Uterus (tissue), 4 donors: ENCODE data around the gene PHF2. TPM values are rescaled to one million over a fixed set of nuclear protein-coding genes. Genes with fewer than 3 reads are reported as not detected.
"Not testable (repeated sequence)": the region's sequence is repeated elsewhere in the genome, so short reads cannot be mapped to it uniquely, and the experiment has no call there.

ENCODE experiments used
- DNase-seq, 2 donors: peaks; one replicate each; pipeline ENCODE4 v3.0.0-alpha.2; 2019 to 2020
- H3K27ac ChIP-seq, 2 donors: fragments of 200-600 bp; sonication (generic); 1 replicate in 1 of 2; 2 replicates in 1 of 2; pipeline ENCODE4 v1.5.1; 2016 to 2018
- H3K27me3 ChIP-seq, 2 donors: fragments of 200-600 bp; sonication (generic); one replicate each; pipeline ENCODE4 v1.5.1; 2018 to 2019; ENCODE audit warnings: control low read depth in 1 of 2
- H3K36me3 ChIP-seq, 2 donors: fragments of 200-600 bp; sonication (generic); one replicate each; pipeline ENCODE4 v1.5.1; 2019; ENCODE audit warnings: control low read depth in 1 of 2
- H3K4me1 ChIP-seq, 2 donors: fragments of 200-600 bp; sonication (generic); one replicate each; pipeline ENCODE4 v1.5.1; 2018 to 2019; ENCODE audit warnings: control low read depth in 1 of 2
- H3K4me3 ChIP-seq, 2 donors: fragments of 200-600 bp; sonication (generic); 1 replicate in 1 of 2; 2 replicates in 1 of 2; pipeline ENCODE4 v1.5.1; 2018 to 2019; ENCODE audit warnings: mild to moderate bottlenecking in 1 of 2
- H3K9me3 ChIP-seq, 2 donors: fragments of 200-600 bp; sonication (generic); one replicate each; pipeline ENCODE4 v1.5.1; 2019; ENCODE audit warnings: control low read depth in 1 of 2
- POLR2A ChIP-seq, 2 donors: fragments of 450-650 bp; IDR thresholded peaks; one replicate each; pipeline ENCODE4 v1.6.1; 2016; ENCODE audit warnings: antibody characterized with exemption in 2 of 2, mild to moderate bottlenecking in 1 of 2, moderate library complexity in 1 of 2
- intact Hi-C: fragments of 100-400 bp; cut with DNase I; formaldehyde crosslinking; loops from one replicate; pipeline ENCODE4 v1.15.1; 2023; ENCODE audit warnings: low total_unique reads
- total RNA-seq, 4 donors: library from RNA; depleted of rRNA in 3 of 4; stranded (reverse); fragments of >200 nt in 3 of 4; gene quantifications; one replicate each; pipeline versions ENCODE4 v1.1.0 to v1.2.4, GENCODE V29; 2014 to 2023
- TF ChIP-seq, protein P1 (sequence below), 4 experiments: fragments of 200-600 bp in 2 of 4; fragments of 450-650 bp in 2 of 4; sonication (generic) in 2 of 4; IDR thresholded peaks; one replicate each; pipeline ENCODE4 v1.5.1; 2016 to 2019; ENCODE audit warnings: antibody characterized with exemption in 4 of 4, mild to moderate bottlenecking in 2 of 4, moderate library complexity in 1 of 4
- donor health status: DM: yes; HTN: yes; CAD: no.

The PHF2 gene
- total RNA-seq, 4 donors from 2014 or later: 7.7 to 54.5 (median 25.0) TPM

DNA sequence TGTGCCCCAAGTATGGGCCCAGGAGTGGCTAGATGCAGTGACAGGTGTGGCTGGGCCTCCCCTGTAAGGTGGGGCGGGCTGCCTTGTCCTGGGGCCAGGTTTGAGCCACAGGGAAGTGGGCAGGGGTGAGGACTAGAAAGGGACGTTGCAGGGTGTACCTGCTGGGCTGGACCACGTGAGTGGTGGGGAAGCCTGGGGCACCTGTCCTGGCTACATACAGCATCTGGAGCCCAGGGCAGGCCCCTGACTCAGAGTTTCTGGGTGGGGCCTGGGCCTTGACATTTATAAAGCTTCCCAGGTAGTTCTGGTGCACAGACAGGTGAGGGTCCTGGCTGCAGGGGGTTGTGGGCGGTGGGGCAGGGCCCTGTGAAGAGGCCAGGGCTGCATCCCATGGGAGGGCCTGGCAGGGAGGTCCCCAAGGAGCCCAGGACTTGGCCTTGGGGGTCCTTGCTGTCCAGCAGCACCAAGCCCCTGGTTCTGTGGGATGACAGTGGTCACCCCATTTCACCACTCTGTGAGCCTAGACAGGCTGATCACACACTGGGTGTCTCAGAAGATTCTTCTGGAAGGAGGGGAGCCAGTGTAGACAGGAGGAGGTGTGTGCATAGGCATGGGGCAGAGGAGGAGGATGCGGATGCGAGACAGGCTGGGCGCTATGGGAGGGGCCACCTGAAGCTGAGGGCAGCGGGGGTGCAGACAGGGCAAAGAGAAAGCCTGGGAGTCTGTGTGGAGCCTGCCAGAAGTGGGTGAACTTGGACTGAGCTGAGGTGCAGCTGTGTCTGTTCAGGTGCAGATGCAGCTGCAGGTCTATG lies 94.0 kb downstream of the PHF2 start:
- intact Hi-C loops: no loop called here
- Histone ChIP-seq H3K27ac (no peak overlapping the region), H3K27me3 (no peaks in the 10 kb centered on the region), H3K9me3 (no peaks in the 10 kb centered on the region), H3K36me3 (no peaks in the 10 kb centered on the region), H3K4me3 (no peak overlapping the region), H3K4me1 (no peaks in the 10 kb centered on the region)
- TF ChIP-seq, protein P1, sequence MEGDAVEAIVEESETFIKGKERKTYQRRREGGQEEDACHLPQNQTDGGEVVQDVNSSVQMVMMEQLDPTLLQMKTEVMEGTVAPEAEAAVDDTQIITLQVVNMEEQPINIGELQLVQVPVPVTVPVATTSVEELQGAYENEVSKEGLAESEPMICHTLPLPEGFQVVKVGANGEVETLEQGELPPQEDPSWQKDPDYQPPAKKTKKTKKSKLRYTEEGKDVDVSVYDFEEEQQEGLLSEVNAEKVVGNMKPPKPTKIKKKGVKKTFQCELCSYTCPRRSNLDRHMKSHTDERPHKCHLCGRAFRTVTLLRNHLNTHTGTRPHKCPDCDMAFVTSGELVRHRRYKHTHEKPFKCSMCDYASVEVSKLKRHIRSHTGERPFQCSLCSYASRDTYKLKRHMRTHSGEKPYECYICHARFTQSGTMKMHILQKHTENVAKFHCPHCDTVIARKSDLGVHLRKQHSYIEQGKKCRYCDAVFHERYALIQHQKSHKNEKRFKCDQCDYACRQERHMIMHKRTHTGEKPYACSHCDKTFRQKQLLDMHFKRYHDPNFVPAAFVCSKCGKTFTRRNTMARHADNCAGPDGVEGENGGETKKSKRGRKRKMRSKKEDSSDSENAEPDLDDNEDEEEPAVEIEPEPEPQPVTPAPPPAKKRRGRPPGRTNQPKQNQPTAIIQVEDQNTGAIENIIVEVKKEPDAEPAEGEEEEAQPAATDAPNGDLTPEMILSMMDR (IDR thresholded peaks at IDR 0.05): no peak
- TF ChIP-seq POLR2A (IDR thresholded peaks at IDR 0.05): no peak
- peak; percentile 9 for DNase-seq

DNA sequence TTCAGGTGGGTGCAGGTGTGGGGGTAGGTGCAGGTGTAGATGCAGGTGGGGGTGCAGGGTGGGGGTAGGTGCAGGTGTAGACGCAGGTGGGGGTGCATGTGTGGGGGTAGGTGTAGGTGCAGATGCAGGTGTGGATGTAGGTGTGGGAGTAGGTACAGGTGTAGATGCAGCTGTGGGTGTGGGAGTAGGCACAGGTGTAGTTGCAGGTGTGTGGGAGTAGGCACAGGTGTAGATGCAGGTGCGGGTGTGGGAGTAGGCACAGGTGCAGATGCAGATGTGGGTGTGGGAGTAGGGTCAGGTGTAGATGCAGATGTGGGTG lies 94.6 kb downstream of the PHF2 start:
- intact Hi-C loops: no loop called here
- TF ChIP-seq, protein P1 (IDR thresholded peaks at IDR 0.05): no peak
- no peak for TF ChIP-seq POLR2A (IDR thresholded peaks at IDR 0.05)
- H3K27me3 ChIP-seq: no peaks in the 10 kb centered on the region
- H3K36me3 ChIP-seq: no peaks in the 10 kb centered on the region
- no peak overlapping the region for H3K4me3 ChIP-seq
- no peaks in the 10 kb centered on the region for H3K9me3 ChIP-seq
- no peak for DNase-seq
- H3K4me1 ChIP-seq: no peaks in the 10 kb centered on the region
- no peak overlapping the region for H3K27ac ChIP-seq

DNA sequence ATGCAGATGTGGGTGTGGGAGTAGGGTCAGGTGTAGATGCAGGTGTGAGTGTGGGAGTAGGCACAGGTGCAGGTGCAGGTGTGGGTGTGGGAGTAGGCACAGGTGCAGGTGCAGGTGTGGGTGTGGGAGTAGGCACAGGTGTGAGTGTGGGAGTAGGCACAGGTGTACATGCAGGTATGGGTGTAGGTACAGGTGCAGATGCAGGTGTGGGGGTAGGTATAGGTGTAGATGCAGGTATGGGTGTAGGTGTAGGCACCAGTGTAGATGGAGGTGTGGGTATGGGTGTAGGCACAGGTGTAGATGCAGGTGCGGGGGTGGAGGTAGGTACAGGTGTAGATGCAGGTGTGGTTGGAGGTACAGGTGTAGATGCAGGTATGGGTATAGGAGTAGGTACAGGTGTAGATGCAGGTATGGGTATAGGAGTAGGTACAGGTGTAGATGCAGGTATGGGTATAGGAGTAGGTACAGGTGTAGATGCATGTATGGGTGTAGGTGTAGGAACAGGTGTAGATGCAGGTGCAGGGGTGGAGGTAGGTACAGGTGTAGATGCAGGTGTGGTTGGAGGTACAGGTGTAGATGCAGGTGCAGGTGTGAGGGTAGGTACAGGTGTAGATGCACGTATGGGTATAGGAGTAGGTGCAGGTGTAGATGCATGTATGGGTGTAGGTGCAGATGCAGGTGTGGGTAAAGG lies 96.1 kb downstream of the PHF2 start:
- H3K27me3 ChIP-seq, H3K4me3 ChIP-seq, H3K36me3 ChIP-seq, H3K9me3 ChIP-seq, H3K4me1 ChIP-seq, H3K27ac ChIP-seq, intact Hi-C loops: not testable (repeated sequence)
- peak; percentile 4 to 10 for DNase-seq

DNA sequence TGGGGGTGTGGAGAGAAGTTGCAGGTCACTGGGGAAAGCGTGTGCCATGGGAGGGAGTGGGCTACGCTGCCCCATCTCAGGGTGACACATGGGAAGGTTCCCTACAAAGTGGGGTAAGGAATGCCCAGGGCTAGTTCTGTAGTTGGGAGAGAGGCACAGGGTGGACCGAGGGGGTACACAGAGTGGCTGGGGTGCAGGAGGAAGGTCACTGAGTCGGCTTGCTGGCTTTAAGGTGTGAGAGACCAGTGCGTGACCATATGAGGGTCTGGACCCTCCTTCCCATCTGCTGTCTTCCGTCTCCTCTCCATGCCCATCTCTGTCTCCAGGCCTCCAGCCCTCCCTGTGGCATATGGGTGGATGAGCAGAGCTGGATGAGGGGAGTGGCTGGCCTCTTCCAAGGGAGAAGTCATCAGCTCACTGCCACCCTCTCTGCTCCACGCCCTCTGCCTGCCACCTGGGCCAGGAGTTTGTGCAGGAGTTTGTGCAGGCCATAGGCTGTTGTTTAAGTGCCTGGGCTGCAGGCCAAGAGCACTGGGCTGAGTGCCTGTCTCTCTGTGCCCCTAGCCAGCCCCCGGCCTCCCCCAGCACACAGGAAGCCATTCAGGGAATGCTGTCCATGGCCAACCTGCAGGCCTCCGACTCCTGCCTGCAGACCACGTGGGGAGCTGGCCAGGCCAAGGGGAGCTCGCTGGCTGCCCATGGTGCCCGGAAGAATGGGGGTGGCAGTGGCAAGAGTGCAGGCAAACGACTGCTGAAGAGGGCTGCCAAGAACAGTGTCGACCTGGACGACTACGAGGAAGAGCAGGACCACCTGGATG lies 96.8 kb downstream of the PHF2 start:
- intact Hi-C loops: no loop called here
- TF ChIP-seq POLR2A (IDR thresholded peaks at IDR 0.05): no peak
- TF ChIP-seq, protein P1 (IDR thresholded peaks at IDR 0.05): no peak
- H3K27ac ChIP-seq: no peak overlapping the region
- peak; percentile 10 for DNase-seq
- H3K36me3 ChIP-seq: no peaks in the 10 kb centered on the region
- no peaks in the 10 kb centered on the region for H3K9me3 ChIP-seq
- no peaks in the 10 kb centered on the region for H3K27me3 ChIP-seq
- H3K4me3 ChIP-seq: no peak overlapping the region
- no peaks in the 10 kb centered on the region for H3K4me1 ChIP-seq

DNA sequence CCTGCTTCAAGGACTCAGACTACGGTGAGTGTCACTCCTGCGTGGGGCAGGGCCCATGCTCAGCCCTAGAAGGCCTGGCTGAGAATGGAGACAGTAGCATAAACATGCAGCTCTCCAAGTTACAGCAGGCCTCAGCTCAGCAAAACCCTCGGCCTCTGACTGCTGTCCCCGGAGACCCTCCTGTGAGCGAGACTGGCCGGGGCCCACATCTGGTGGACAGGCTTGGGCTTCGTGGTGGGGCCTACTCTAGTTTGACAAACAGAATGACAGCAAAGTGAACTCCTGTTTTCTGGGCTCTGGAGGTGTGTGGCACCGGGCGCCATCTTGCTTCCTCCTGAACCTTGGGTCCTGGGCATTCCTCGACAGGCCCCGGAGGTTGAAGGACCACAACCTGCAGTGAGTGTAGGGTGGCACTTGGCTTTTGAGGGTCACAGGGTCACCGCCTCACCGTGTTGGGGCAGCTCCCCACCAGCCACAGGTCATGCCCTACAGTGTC lies 97.5 kb downstream of the PHF2 start:
- peak; percentile 6 to 13 for DNase-seq

More for the DNA sequence above, 97.5 kb downstream of the PHF2 start:
- intact Hi-C loops: no loop called here
- Histone ChIP-seq H3K9me3 (no peaks in the 10 kb centered on the region), H3K36me3 (no peaks in the 10 kb centered on the region), H3K4me3 (no peak overlapping the region), H3K27me3 (no peaks in the 10 kb centered on the region), H3K4me1 (no peaks in the 10 kb centered on the region), H3K27ac (no peak overlapping the region)
- TF ChIP-seq, protein P1 (IDR thresholded peaks at IDR 0.05): no peak
- TF ChIP-seq POLR2A (IDR thresholded peaks at IDR 0.05): no peak
